ENCODE measurements around the gene BOK. TPM values are rescaled to one million over a fixed set of nuclear protein-coding genes. Genes with fewer than 3 reads are reported as not detected.

BOK gene
- total and polyA plus RNA-seq, 4 donors, result 11.3 to 82.1 (median 44.0) TPM

DNA sequence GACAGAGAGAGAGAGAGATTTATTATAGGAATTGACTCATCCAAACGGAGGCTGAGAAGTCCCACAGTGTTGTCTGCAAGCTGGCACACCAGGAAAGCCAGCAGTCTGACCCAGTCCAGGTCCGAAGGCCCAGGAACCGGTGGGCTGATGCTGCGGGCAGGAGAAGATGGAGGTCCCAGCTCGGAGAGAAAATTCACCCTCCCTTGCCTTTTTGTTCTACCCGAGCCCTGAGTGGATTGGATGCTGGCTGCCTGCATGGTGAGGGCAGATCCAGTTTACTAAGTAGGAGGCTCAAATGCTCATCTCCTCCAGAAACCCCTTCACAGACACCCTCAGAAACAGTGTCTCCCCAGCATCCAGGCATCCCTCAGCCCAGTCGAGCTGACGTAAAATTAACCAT is 28.0 kb upstream of the BOK start:
- Histone ChIP-seq H3K27me3 (ENCODE audit: control insufficient read depth in 4 of 4, insufficient read depth in 4 of 4, low read length in 3 of 4) (no peaks in the 10 kb centered on the region), H3K36me3 (ENCODE audit: control insufficient read depth in 4 of 4, insufficient read depth in 3 of 4, low read depth in 1 of 4, low read length in 3 of 4) (no peaks in the 10 kb centered on the region), H3K9ac (ENCODE audit: low read depth in 1 of 2, low read length in 2 of 2) (no peak overlapping the region), H3K9me3 (ENCODE audit: control insufficient read depth in 4 of 4, low read length in 3 of 4) (no peaks in the 10 kb centered on the region), H3K27ac (ENCODE audit: low read depth in 1 of 2, low read length in 2 of 2) (no peak overlapping the region), H3K4me1 (ENCODE audit: control insufficient read depth in 4 of 4, insufficient read depth in 4 of 4, low read length in 3 of 4) (no peaks in the 10 kb centered on the region), H3K4me3 (ENCODE audit: low read depth in 1 of 3, low read length in 3 of 3) (no peak overlapping the region)
- no peak for TF ChIP-seq NR2F2 (IDR thresholded peaks at IDR 0.05)
- TF ChIP-seq, protein P1, sequence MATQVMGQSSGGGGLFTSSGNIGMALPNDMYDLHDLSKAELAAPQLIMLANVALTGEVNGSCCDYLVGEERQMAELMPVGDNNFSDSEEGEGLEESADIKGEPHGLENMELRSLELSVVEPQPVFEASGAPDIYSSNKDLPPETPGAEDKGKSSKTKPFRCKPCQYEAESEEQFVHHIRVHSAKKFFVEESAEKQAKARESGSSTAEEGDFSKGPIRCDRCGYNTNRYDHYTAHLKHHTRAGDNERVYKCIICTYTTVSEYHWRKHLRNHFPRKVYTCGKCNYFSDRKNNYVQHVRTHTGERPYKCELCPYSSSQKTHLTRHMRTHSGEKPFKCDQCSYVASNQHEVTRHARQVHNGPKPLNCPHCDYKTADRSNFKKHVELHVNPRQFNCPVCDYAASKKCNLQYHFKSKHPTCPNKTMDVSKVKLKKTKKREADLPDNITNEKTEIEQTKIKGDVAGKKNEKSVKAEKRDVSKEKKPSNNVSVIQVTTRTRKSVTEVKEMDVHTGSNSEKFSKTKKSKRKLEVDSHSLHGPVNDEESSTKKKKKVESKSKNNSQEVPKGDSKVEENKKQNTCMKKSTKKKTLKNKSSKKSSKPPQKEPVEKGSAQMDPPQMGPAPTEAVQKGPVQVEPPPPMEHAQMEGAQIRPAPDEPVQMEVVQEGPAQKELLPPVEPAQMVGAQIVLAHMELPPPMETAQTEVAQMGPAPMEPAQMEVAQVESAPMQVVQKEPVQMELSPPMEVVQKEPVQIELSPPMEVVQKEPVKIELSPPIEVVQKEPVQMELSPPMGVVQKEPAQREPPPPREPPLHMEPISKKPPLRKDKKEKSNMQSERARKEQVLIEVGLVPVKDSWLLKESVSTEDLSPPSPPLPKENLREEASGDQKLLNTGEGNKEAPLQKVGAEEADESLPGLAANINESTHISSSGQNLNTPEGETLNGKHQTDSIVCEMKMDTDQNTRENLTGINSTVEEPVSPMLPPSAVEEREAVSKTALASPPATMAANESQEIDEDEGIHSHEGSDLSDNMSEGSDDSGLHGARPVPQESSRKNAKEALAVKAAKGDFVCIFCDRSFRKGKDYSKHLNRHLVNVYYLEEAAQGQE (IDR thresholded peaks at IDR 0.05), result no peak
- TF ChIP-seq SP1 (IDR thresholded peaks at IDR 0.05), result no peak
- TF ChIP-seq, protein P2, sequence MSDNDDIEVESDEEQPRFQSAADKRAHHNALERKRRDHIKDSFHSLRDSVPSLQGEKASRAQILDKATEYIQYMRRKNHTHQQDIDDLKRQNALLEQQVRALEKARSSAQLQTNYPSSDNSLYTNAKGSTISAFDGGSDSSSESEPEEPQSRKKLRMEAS (IDR thresholded peaks at IDR 0.05), result no peak
- no peak for TF ChIP-seq FOXA2 (IDR thresholded peaks at IDR 0.05)
- no peak for TF ChIP-seq JUND (IDR thresholded peaks at IDR 0.05)
- no peak for TF ChIP-seq HNF4A (conservative IDR thresholded peaks at IDR 0.05)
- no peak for TF ChIP-seq TAF1 (conservative IDR thresholded peaks at IDR 0.05)
- TF ChIP-seq, protein P3, sequence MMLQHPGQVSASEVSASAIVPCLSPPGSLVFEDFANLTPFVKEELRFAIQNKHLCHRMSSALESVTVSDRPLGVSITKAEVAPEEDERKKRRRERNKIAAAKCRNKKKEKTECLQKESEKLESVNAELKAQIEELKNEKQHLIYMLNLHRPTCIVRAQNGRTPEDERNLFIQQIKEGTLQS (IDR thresholded peaks at IDR 0.05), result no peak
- no peak for TF ChIP-seq RXRA (IDR thresholded peaks at IDR 0.05)
- TF ChIP-seq HNF4G (IDR thresholded peaks at IDR 0.05), result no peak
- no peak for TF ChIP-seq RAD21 (IDR thresholded peaks at IDR 0.05)
- TF ChIP-seq, protein P4, sequence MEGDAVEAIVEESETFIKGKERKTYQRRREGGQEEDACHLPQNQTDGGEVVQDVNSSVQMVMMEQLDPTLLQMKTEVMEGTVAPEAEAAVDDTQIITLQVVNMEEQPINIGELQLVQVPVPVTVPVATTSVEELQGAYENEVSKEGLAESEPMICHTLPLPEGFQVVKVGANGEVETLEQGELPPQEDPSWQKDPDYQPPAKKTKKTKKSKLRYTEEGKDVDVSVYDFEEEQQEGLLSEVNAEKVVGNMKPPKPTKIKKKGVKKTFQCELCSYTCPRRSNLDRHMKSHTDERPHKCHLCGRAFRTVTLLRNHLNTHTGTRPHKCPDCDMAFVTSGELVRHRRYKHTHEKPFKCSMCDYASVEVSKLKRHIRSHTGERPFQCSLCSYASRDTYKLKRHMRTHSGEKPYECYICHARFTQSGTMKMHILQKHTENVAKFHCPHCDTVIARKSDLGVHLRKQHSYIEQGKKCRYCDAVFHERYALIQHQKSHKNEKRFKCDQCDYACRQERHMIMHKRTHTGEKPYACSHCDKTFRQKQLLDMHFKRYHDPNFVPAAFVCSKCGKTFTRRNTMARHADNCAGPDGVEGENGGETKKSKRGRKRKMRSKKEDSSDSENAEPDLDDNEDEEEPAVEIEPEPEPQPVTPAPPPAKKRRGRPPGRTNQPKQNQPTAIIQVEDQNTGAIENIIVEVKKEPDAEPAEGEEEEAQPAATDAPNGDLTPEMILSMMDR (IDR thresholded peaks at IDR 0.05; ENCODE audit: low read depth, low read length, missing input control), result no peak
- TF ChIP-seq GABPA (IDR thresholded peaks at IDR 0.05 in 1 of 2, conservative IDR thresholded peaks at IDR 0.05 in 1 of 2), result no peak
- no peak for TF ChIP-seq EGR1 (IDR thresholded peaks at IDR 0.05; ENCODE audit: low read depth in 2 of 2)
- TF ChIP-seq, protein P5, sequence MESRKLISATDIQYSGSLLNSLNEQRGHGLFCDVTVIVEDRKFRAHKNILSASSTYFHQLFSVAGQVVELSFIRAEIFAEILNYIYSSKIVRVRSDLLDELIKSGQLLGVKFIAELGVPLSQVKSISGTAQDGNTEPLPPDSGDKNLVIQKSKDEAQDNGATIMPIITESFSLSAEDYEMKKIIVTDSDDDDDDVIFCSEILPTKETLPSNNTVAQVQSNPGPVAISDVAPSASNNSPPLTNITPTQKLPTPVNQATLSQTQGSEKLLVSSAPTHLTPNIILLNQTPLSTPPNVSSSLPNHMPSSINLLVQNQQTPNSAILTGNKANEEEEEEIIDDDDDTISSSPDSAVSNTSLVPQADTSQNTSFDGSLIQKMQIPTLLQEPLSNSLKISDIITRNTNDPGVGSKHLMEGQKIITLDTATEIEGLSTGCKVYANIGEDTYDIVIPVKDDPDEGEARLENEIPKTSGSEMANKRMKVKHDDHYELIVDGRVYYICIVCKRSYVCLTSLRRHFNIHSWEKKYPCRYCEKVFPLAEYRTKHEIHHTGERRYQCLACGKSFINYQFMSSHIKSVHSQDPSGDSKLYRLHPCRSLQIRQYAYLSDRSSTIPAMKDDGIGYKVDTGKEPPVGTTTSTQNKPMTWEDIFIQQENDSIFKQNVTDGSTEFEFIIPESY (IDR thresholded peaks at IDR 0.05), result no peak
- DNase-seq (ENCODE audit: low spot score), result no peak
- WGBS, result 79% methylated on average over 8 of the region's 8 CpGs

All from liver (tissue), 9 donors.